Uterus (tissue), 2 donors: ENCODE results near the gene CDC7.

Experiments used
- CTCF ChIP-seq, 4 experiments: fragments of 200-600 bp in 2 of 4; fragments of 450-650 bp in 2 of 4; sonication (generic) in 2 of 4; IDR thresholded peaks; one replicate each; pipeline ENCODE4 v1.5.1; 2016 to 2019; ENCODE audit warnings: antibody characterized with exemption in 4 of 4, mild to moderate bottlenecking in 2 of 4, moderate library complexity in 1 of 4
- POLR2A ChIP-seq, 2 donors: fragments of 450-650 bp; IDR thresholded peaks; one replicate each; pipeline ENCODE4 v1.6.1; 2016; ENCODE audit warnings: antibody characterized with exemption in 2 of 2, mild to moderate bottlenecking in 1 of 2, moderate library complexity in 1 of 2

DNA sequence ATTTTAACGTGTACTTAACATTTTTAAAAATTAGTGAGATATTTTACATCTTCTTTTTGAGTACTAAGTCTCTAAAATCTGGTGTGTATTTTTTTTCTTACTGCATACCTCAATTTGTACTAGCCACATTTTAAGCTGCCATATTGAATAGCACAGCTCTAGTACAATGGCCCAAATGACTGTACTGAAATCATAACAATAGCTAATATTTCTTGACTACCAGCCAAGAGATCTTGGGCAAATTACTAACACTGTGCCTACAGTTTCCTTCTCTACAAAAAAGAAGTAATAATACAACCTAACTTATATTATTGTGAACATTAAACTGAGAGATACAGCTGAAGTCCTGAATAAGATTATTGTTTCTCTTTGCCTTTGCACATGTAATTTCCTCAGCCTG is 57.2 kb downstream of the CDC7 start:
- TF ChIP-seq CTCF (IDR thresholded peaks at IDR 0.05) (no peak), POLR2A (IDR thresholded peaks at IDR 0.05) (no peak)
